HG03159 (cell line): ENCODE measurements around the gene HOXC11.

Experiments
- ATAC-seq: cut with Tn5 transposase; IDR thresholded peaks from one replicate; pipeline ENCODE4 v1.9.1; 2021; ENCODE audit warnings: mild to moderate bottlenecking, moderate library complexity; ENCODE audit not compliant: unreplicated experiment

Gene HOXC11

GRCh38 chr12:53941750-53942149 is 31.2 kb upstream of the HOXC11 start:
- ATAC-seq, result no peak

GRCh38 chr12:53942467-53942997 is 30.4 kb upstream of the HOXC11 start:
- no peak for ATAC-seq

GRCh38 chr12:53944209-53944608 is 28.7 kb upstream of the HOXC11 start:
- no peak for ATAC-seq

GRCh38 chr12:53944907-53945847 is 27.7 kb upstream of the HOXC11 start:
- no peak for ATAC-seq

- no peak for ATAC-seq
These were observed 25.2 kb upstream of the HOXC11 start for GRCh38 chr12:53947743-53948142.

GRCh38 chr12:53948650-53949593 is 24.0 kb upstream of the HOXC11 start:
- no peak for ATAC-seq

- ATAC-seq, result no peak
These were observed 23.1 kb upstream of the HOXC11 start for GRCh38 chr12:53949631-53950436.

- no peak for ATAC-seq
These were observed 22.5 kb upstream of the HOXC11 start for GRCh38 chr12:53950437-53950773.

GRCh38 chr12:53950789-53951576 is 21.9 kb upstream of the HOXC11 start:
- ATAC-seq, result no peak

GRCh38 chr12:53951577-53952334 is 21.2 kb upstream of the HOXC11 start:
- ATAC-seq, result no peak

- no peak for ATAC-seq
These were observed 20.6 kb upstream of the HOXC11 start for GRCh38 chr12:53952335-53952694.

- ATAC-seq, result no peak
These were observed 19.8 kb upstream of the HOXC11 start for GRCh38 chr12:53952871-53953734.

- no peak for ATAC-seq
These were observed 18.9 kb upstream of the HOXC11 start for GRCh38 chr12:53953831-53954693.

GRCh38 chr12:53954694-53955035 is 18.3 kb upstream of the HOXC11 start, which contains the start of gene HOXC12:
Gene HOXC12 (plus strand): TSS chr12:53954903. CDS start chr12:53954930, 27 bp downstream.
- ATAC-seq, result no peak

- no peak for ATAC-seq
These were observed 17.7 kb upstream of the HOXC11 start for GRCh38 chr12:53955036-53955775.

GRCh38 chr12:53955776-53956250 is 17.1 kb upstream of the HOXC11 start:
- no peak for ATAC-seq
